SK-N-SH (cell line): Measurements from ENCODE around the gene C1orf35. TPM values are rescaled to one million over a fixed set of nuclear protein-coding genes. Genes with fewer than 3 reads are reported as not detected.

Experiments used
- CTCF ChIA-PET: fragments of 300-600, 350-600 bp; formaldehyde crosslinking; extraction: SDS; loops from one replicate; lab custom pipeline; 2021; lab: Yijun Ruan, JAX
- POLR2A ChIA-PET: fragments of 350-600 bp; sonication (Branson Sonifier 250); formaldehyde crosslinking; extraction: SDS; loops from one replicate; lab custom pipeline; 2020; ENCODE audit warnings: antibody characterized with exemption, inconsistent platforms; lab: Yijun Ruan, JAX
- DNase-seq: peaks from one replicate; pipeline ENCODE4 v3.0.0; 2012
- H2AFZ ChIP-seq: fragments of 200-600 bp; sonication (generic); 2 replicates; pipeline ENCODE4 v1.8.1; 2016; ENCODE audit warnings: antibody characterized with exemption, mild to moderate bottlenecking, low read depth
- H3F3A ChIP-seq: fragments of 200-600 bp; sonication (generic); replicated peaks from 2 replicates; pipeline ENCODE3; 2016; ENCODE audit warnings: antibody characterized with exemption, mild to moderate bottlenecking; ENCODE audit not compliant: insufficient read depth
- H3K27ac ChIP-seq, 2 experiments: fragments of 200-500 bp in 1 of 2; fragments of 200-600 bp in 1 of 2; sonication (Bioruptor generic) in 1 of 2; sonication (generic), shearing (Covaris generic) in 1 of 2; 2 replicates each; pipeline versions ENCODE4 v1.5.1 to v1.6.1; 2014 to 2016; ENCODE audit warnings: low read depth in 2 of 2, inconsistent platforms in 1 of 2, low read length in 1 of 2, mild to moderate bottlenecking in 1 of 2, mixed read lengths in 1 of 2
- H3K27me3 ChIP-seq: fragments of 200-600 bp; sonication (generic), shearing (Covaris generic); 2 replicates; pipeline ENCODE4 v1.6.1; 2016; ENCODE audit warnings: mixed run types; ENCODE audit not compliant: insufficient read depth
- H3K36me3 ChIP-seq, 2 experiments: fragments of 200-500 bp in 1 of 2; fragments of 200-600 bp in 1 of 2; sonication (Bioruptor generic) in 1 of 2; sonication (generic) in 1 of 2; replicated peaks in 1 of 2; 2 replicates each; pipeline versions ENCODE3 to v1.5.1; 2014 to 2016; ENCODE audit warnings: low read length in 1 of 2, mild to moderate bottlenecking in 1 of 2; ENCODE audit not compliant: insufficient read depth in 2 of 2, control insufficient read depth in 1 of 2
- H3K4me1 ChIP-seq, 2 experiments: fragments of 200-500 bp in 1 of 2; fragments of 200-600 bp in 1 of 2; sonication (Bioruptor generic) in 1 of 2; sonication (generic), shearing (Covaris generic) in 1 of 2; 2 replicates each; pipeline versions ENCODE4 v1.5.1 to v1.6.1; 2014 to 2016; ENCODE audit warnings: low read depth in 1 of 2, low read length in 1 of 2, mixed run types in 1 of 2; ENCODE audit not compliant: insufficient read depth in 2 of 2, control insufficient read depth in 1 of 2
- H3K4me2 ChIP-seq: fragments of 200-600 bp; sonication (generic), shearing (Covaris generic); 2 replicates; pipeline ENCODE4 v1.6.1; 2017; ENCODE audit warnings: mixed run types
- H3K4me3 ChIP-seq, 2 experiments: fragments of 200-500 bp in 1 of 2; fragments of 200-600 bp in 1 of 2; sonication (Bioruptor generic) in 1 of 2; sonication (generic), shearing (Covaris generic) in 1 of 2; 2 replicates each; pipeline versions ENCODE4 v1.5.1 to v1.8.1; 2014 to 2016; ENCODE audit warnings: low read depth in 2 of 2, inconsistent platforms in 1 of 2, low read length in 1 of 2, mild to moderate bottlenecking in 1 of 2, mixed read lengths in 1 of 2, moderate library complexity in 1 of 2
- H3K79me2 ChIP-seq: fragments of 200-600 bp; sonication (generic); 2 replicates; pipeline ENCODE4 v1.8.1; 2017; ENCODE audit warnings: mild to moderate bottlenecking; ENCODE audit not compliant: insufficient read depth
- H3K9ac ChIP-seq: fragments of 200-600 bp; sonication (generic); 2 replicates; pipeline ENCODE4 v1.6.1; 2017; ENCODE audit warnings: mixed run types
- H3K9me2 ChIP-seq: fragments of 200-600 bp; sonication (generic); 2 replicates; pipeline ENCODE4 v1.6.1; 2017; ENCODE audit warnings: mixed run types
- H3K9me3 ChIP-seq: fragments of 200-600 bp; sonication (generic); 2 replicates; pipeline ENCODE4 v1.6.1; 2017; ENCODE audit warnings: mixed run types, mild to moderate bottlenecking, moderate library complexity
- H4K20me1 ChIP-seq: fragments of 200-600 bp; sonication (generic); 2 replicates; pipeline ENCODE4 v1.6.1; 2017; ENCODE audit warnings: mild to moderate bottlenecking, mixed run types; ENCODE audit not compliant: insufficient read depth
- ELF1 ChIP-seq: IDR thresholded peaks from 2 replicates; pipeline ENCODE4 v1.4.0; 2012
- EP300 ChIP-seq, 2 experiments: IDR thresholded peaks; 2 replicates each; pipeline versions ENCODE4 v1.4.0 to v1.6.1; 2012; ENCODE audit warnings: borderline replicate concordance in 1 of 2, low read depth in 1 of 2, low read length in 1 of 2
- FOSL2 ChIP-seq: IDR thresholded peaks from 2 replicates; pipeline ENCODE4 v1.4.0; 2012; ENCODE audit warnings: low read depth, mild to moderate bottlenecking, moderate library complexity, borderline replicate concordance
- FOXJ3 ChIP-seq: sonication (generic); formaldehyde crosslinking; IDR thresholded peaks from 2 replicates; pipeline ENCODE4 v1.5.1; 2020; ENCODE audit warnings: mild to moderate bottlenecking, missing genetic modification reagents
- IRF3 ChIP-seq: fragments of 150-350 bp; IDR thresholded peaks from 2 replicates; pipeline ENCODE4 v1.6.1; 2016; ENCODE audit warnings: mild to moderate bottlenecking, low read depth, low read length
- MAX ChIP-seq: IDR thresholded peaks from 2 replicates; pipeline ENCODE4 v1.4.0; 2012; ENCODE audit warnings: low read depth
- MXI1 ChIP-seq: IDR thresholded peaks from 2 replicates; pipeline ENCODE4 v1.6.1; 2012; ENCODE audit warnings: mild to moderate bottlenecking, low read depth, low read length, improper control_type of control experiment
- NFIC ChIP-seq: IDR thresholded peaks from 2 replicates; pipeline ENCODE4 v1.4.0; 2012; ENCODE audit warnings: borderline replicate concordance
- NRF1 ChIP-seq: IDR thresholded peaks from 2 replicates; pipeline ENCODE4 v1.6.1; 2012; ENCODE audit warnings: low read depth, mild to moderate bottlenecking, low read length
- PBX3 ChIP-seq: IDR thresholded peaks from 2 replicates; pipeline ENCODE4; 2012
- POLR2AphosphoS5 ChIP-seq: IDR thresholded peaks from 2 replicates; pipeline ENCODE4 v1.6.1; 2012; ENCODE audit warnings: low read depth, low read length
- RAD21 ChIP-seq: IDR thresholded peaks from 2 replicates; pipeline ENCODE4 v1.6.1; 2012; ENCODE audit warnings: mild to moderate bottlenecking, low read length
- RFX5 ChIP-seq: IDR thresholded peaks from 2 replicates; pipeline ENCODE4 v1.6.1; 2012; ENCODE audit warnings: mild to moderate bottlenecking, improper control_type of control experiment, low read length
- USF2 ChIP-seq: fragments of 150-350 bp; IDR thresholded peaks from 2 replicates; pipeline ENCODE4 v1.6.1; 2017; ENCODE audit warnings: antibody characterized with exemption, low read length, low read depth, borderline replicate concordance
- YY1 ChIP-seq: IDR thresholded peaks from 2 replicates; pipeline ENCODE4 v1.4.0; 2012; ENCODE audit warnings: low read depth, mild to moderate bottlenecking
- ZBTB33 ChIP-seq: IDR thresholded peaks from 2 replicates; pipeline ENCODE4 v1.4.0; 2012; ENCODE audit warnings: low read depth, borderline replicate concordance
- WGBS: methylation state at CpG from one replicate; pipeline ENCODE4 v1.1.6; 2017; ENCODE audit warnings: low lambda C conversion rate; 5-methylcytosine and 5-hydroxymethylcytosine counted together
- polyA plus RNA-seq, 3 experiments: library from polyadenylated mRNA; depleted of rRNA; stranded (reverse); fragments of >200 nt; gene quantifications; 2 replicates each; pipeline ENCODE4 v1.2.3, GENCODE V29; 2012

Gene C1orf35
- polyA plus RNA-seq, 1 of the 3 experiments (the other 2 are of a cell fraction) = 42.9 TPM

- TF ChIP-seq IRF3 (no peak), FOXJ3 (CRISPR knock-in tag) (no peak)
Measured at GRCh38 chr1:228142701-228143136, 39.6 kb upstream of the C1orf35 start (continued).

GRCh38 chr1:228142155-228142691 lies 39.1 kb upstream of the C1orf35 start:
- no peak for DNase-seq
- ChIA-PET POLR2A (interaction anchor here (1.1 kb wide), 1 partner anchor 10 kb away, joined by 3 read pairs; no protein-coding TSS in a partner anchor), CTCF (interaction anchor here (5.4 kb wide), 1 partner anchor 24 kb away, joined by 24 read pairs; the partner anchor contains the start of gene IBA57)
- no peak overlapping the region for H2AFZ ChIP-seq
- H3K27me3 ChIP-seq = peaks cover 5% of the 10 kb centered on the region; the same call in 1 of the 2 replicates
- no peak overlapping the region for H3K27ac ChIP-seq
- H3K36me3 ChIP-seq = peaks cover 4 to 19% of the 10 kb centered on the region in 2 experiments
- no peaks in the 10 kb centered on the region for H3F3A ChIP-seq
- peaks cover 23% of the 10 kb centered on the region in 2 experiments; a peak in 2 of 4 replicates for H3K4me1 ChIP-seq
- H3K4me3 ChIP-seq = peak overlapping the region in 1 of 2 experiments; percentile 99; a peak in 2 of 4 replicates
- peak overlapping the region; percentile 98 for H3K9ac ChIP-seq
- no peaks in the 10 kb centered on the region for H3K9me3 ChIP-seq
- TF ChIP-seq RAD21 = no peak
- TF ChIP-seq ELF1 = no peak
- no peak for TF ChIP-seq MXI1
- H4K20me1 ChIP-seq = peaks cover 63% of the 10 kb centered on the region
- 100% methylated on average over 7 of the region's 16 CpGs for WGBS
- no peaks in the 10 kb centered on the region for H3K9me2 ChIP-seq
- peak overlapping the region; percentile 100 for H3K4me2 ChIP-seq
- peaks cover 69% of the 10 kb centered on the region for H3K79me2 ChIP-seq

- no peaks in the 10 kb centered on the region for H3K9me3 ChIP-seq
- ChIA-PET POLR2A (no interaction called here), CTCF (interaction anchor here (4.5 to 5.4 kb wide), 2 partner anchors 24 to 25 kb away, joined by 22 to 24 read pairs; partner anchors contain the start of gene IBA57)
- H3K27ac ChIP-seq = peak overlapping the region in 1 of 2 experiments; percentile 89; a peak in 1 of 4 replicates
- peak; percentile 34 for DNase-seq
- H3K36me3 ChIP-seq = peaks cover 4 to 13% of the 10 kb centered on the region in 2 experiments
- no peaks in the 10 kb centered on the region for H3K9me2 ChIP-seq
- 46% methylated on average over 14 of the region's 27 CpGs for WGBS
- H4K20me1 ChIP-seq = peaks cover 57% of the 10 kb centered on the region
- peak overlapping the region; percentile 100 for H3K4me2 ChIP-seq
- H3K79me2 ChIP-seq = peaks cover 63% of the 10 kb centered on the region
- H2AFZ ChIP-seq = no peak overlapping the region
- no peaks in the 10 kb centered on the region for H3F3A ChIP-seq
- H3K4me1 ChIP-seq = peaks cover 23% of the 10 kb centered on the region in 2 experiments; a peak in 2 of 4 replicates
- peak overlapping the region; percentile 87 to 99 for H3K4me3 ChIP-seq
- H3K9ac ChIP-seq = peak overlapping the region; percentile 98
- H3K27me3 ChIP-seq = peaks cover 12% of the 10 kb centered on the region; the same call in 1 of the 2 replicates
- no peak for TF ChIP-seq ELF1
- TF ChIP-seq RFX5 = no peak
- TF ChIP-seq IRF3 = no peak
- no peak for TF ChIP-seq PBX3
- TF ChIP-seq NRF1 = no peak
- no peak for TF ChIP-seq USF2
- TF ChIP-seq NFIC = no peak
- TF ChIP-seq YY1 = no peak
- TF ChIP-seq ZBTB33 = no peak
- TF ChIP-seq EP300 (IDR thresholded peaks at IDR 0.05; ENCODE audit: borderline replicate concordance in 1 of 2, low read depth in 1 of 2, low read length in 1 of 2) = no peak
- no peak for TF ChIP-seq POLR2AphosphoS5
- no peak for TF ChIP-seq FOSL2
- no peak for TF ChIP-seq MAX
Measured at GRCh38 chr1:228141226-228142044, 38.3 kb upstream of the C1orf35 start.
